Midbrain (tissue), 1 donor: ENCODE data around the gene ADGRA3.
A peak's percentile ranks its signal among the peaks of the same experiment; 100 is the strongest.

Experiments
- DNase-seq: peaks from one replicate; lab custom pipeline; 2025; lab: John Stamatoyannopoulos, UW

The ADGRA3 gene

GRCh38 chr4:22356987-22357596 lies 158.8 kb downstream of the ADGRA3 start:
- peak; percentile 26 for DNase-seq

DNA sequence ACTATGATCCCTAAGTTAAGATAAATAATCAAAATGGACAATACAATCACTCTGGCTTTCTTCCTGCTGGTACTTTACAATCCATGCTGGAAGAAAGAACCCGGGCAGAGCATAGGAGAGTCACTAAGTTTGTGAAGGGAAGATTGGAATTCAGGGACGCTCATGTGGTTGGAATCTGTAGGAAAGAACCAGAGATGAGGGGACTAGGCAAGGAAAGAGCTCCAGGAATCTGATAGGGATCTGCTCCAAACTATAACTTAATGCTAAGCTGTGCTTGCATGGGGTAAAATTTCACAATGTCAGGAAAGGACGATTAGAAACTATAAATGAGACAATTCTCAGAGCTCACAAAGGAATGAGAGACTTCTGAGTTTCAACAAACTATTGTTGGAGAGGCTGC lies 167.5 kb downstream of the ADGRA3 start:
- no peak for DNase-seq

- DNase-seq = peak; percentile 28
Measured at GRCh38 chr4:22345678-22346077, 170.2 kb downstream of the ADGRA3 start.

GRCh38 chr4:22345055-22345454 lies 170.8 kb downstream of the ADGRA3 start:
- no peak for DNase-seq

DNA sequence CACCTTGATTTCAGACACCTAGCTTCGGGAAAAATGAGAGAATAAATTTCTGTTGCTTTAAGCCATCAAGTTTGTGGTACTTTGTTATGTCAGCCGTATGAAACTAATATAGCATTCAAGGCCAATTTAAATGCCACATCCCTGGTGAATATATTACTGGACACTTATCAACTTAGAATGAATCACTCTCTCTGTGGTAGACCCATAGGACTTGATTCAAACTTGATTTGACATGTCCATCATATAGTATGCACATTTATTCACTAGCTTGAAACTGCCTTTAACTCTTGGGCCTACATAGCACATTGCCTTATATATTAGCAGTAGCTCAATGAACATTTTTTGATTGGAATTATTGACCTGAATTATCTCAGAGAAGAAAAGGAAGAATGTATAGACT lies 172.3 kb downstream of the ADGRA3 start:
- no peak for DNase-seq

DNA sequence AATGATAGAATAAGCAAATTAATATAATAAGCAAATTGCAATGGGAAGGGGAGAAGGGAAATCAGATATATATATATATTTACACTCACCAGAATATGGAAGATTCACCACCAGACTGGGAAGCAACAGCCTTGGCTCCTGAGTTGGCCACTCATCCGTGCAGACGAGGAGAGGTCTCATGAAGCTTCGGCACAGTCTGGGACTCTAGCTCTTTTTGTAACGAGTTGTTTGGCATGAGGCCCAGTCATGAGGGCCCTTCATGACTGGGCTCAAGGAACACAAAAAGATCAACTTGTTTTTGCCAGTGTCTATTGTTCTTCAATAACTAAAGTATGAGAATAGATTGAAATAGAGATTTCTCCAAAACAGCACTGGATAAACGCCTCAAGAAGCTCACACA lies 176.4 kb downstream of the ADGRA3 start:
- DNase-seq = no peak

GRCh38 chr4:22338796-22339195 lies 177.1 kb downstream of the ADGRA3 start:
- DNase-seq = no peak
